ENCODE results near the gene ADGRB2. TPM values are rescaled to one million over a fixed set of nuclear protein-coding genes. Genes with fewer than 3 reads are reported as not detected.

ADGRB2 gene
- total RNA-seq, 1 experiment from 2014 or later, result 34.8 TPM

GRCh38 chr1:31752258-31752657 lies 11.9 kb downstream of the ADGRB2 start:
- CTCF ChIA-PET, result no interaction called here
- POLR2A ChIA-PET, result no interaction called here
- BruUV-seq (replicated peaks), result no TSS peak
- Histone ChIP-seq H3K36me3 (ENCODE audit: control insufficient read depth, insufficient read depth, low read length) (no peaks in the 10 kb centered on the region), H3K9me3 (ENCODE audit: control insufficient read depth, insufficient read depth, low read depth, low read length) (no peaks in the 10 kb centered on the region), H3K4me1 (ENCODE audit: control insufficient read depth, insufficient read depth, low read length) (peaks cover 32% of the 10 kb centered on the region), H3K27me3 (ENCODE audit: control insufficient read depth, insufficient read depth, low read length) (no peaks in the 10 kb centered on the region), H3K4me3 (ENCODE audit: low read depth in 2 of 2, low read length in 2 of 2) (no peak overlapping the region), H3K27ac (ENCODE audit: low read length) (no peak overlapping the region)
- DNase-seq (ENCODE audit: low read depth, low spot score) (no peak), ATAC-seq (no peak)
- TF ChIP-seq, protein P1, sequence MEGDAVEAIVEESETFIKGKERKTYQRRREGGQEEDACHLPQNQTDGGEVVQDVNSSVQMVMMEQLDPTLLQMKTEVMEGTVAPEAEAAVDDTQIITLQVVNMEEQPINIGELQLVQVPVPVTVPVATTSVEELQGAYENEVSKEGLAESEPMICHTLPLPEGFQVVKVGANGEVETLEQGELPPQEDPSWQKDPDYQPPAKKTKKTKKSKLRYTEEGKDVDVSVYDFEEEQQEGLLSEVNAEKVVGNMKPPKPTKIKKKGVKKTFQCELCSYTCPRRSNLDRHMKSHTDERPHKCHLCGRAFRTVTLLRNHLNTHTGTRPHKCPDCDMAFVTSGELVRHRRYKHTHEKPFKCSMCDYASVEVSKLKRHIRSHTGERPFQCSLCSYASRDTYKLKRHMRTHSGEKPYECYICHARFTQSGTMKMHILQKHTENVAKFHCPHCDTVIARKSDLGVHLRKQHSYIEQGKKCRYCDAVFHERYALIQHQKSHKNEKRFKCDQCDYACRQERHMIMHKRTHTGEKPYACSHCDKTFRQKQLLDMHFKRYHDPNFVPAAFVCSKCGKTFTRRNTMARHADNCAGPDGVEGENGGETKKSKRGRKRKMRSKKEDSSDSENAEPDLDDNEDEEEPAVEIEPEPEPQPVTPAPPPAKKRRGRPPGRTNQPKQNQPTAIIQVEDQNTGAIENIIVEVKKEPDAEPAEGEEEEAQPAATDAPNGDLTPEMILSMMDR (IDR thresholded peaks at IDR 0.05), result no peak
- no peak for TF ChIP-seq SIN3A (IDR thresholded peaks at IDR 0.05; ENCODE audit: borderline replicate concordance, insufficient read depth, low read depth, low read length)
- TF ChIP-seq, protein P2, sequence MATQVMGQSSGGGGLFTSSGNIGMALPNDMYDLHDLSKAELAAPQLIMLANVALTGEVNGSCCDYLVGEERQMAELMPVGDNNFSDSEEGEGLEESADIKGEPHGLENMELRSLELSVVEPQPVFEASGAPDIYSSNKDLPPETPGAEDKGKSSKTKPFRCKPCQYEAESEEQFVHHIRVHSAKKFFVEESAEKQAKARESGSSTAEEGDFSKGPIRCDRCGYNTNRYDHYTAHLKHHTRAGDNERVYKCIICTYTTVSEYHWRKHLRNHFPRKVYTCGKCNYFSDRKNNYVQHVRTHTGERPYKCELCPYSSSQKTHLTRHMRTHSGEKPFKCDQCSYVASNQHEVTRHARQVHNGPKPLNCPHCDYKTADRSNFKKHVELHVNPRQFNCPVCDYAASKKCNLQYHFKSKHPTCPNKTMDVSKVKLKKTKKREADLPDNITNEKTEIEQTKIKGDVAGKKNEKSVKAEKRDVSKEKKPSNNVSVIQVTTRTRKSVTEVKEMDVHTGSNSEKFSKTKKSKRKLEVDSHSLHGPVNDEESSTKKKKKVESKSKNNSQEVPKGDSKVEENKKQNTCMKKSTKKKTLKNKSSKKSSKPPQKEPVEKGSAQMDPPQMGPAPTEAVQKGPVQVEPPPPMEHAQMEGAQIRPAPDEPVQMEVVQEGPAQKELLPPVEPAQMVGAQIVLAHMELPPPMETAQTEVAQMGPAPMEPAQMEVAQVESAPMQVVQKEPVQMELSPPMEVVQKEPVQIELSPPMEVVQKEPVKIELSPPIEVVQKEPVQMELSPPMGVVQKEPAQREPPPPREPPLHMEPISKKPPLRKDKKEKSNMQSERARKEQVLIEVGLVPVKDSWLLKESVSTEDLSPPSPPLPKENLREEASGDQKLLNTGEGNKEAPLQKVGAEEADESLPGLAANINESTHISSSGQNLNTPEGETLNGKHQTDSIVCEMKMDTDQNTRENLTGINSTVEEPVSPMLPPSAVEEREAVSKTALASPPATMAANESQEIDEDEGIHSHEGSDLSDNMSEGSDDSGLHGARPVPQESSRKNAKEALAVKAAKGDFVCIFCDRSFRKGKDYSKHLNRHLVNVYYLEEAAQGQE (IDR thresholded peaks at IDR 0.05; ENCODE audit: insufficient read depth in 1 of 2, low read depth in 2 of 2, low read length in 1 of 2), result no peak
- no peak for TF ChIP-seq POLR2AphosphoS5 (IDR thresholded peaks at IDR 0.05; ENCODE audit: low read depth, low read length)
- no peak for TF ChIP-seq TCF7L2 (IDR thresholded peaks at IDR 0.05; ENCODE audit: low read depth, low read length)
- in situ Hi-C loops (cut with HindIII; ENCODE audit: low pct_unique_long_range_greater_than_20kb, low sequenced_read_pairs), result no loop called here
- intact Hi-C loops (cut with micrococcal nuclease; ENCODE audit: unreplicated experiment), result no loop called here

- peaks cover 36% of the 10 kb centered on the region for H3K4me1 ChIP-seq (ENCODE audit: control insufficient read depth, insufficient read depth, low read length)
- intact Hi-C loops (cut with micrococcal nuclease; ENCODE audit: unreplicated experiment), result no loop called here
- CTCF ChIA-PET, result no interaction called here
Observed at GRCh38 chr1:31751822-31752241, 12.3 kb downstream of the ADGRB2 start.

More at GRCh38 chr1:31751822-31752241, 12.3 kb downstream of the ADGRB2 start:
- in situ Hi-C loops (cut with HindIII; ENCODE audit: low pct_unique_long_range_greater_than_20kb, low sequenced_read_pairs), result no loop called here
- DNase-seq (ENCODE audit: low read depth, low spot score), result no peak
- Histone ChIP-seq H3K27ac (ENCODE audit: low read length) (no peak overlapping the region), H3K4me3 (ENCODE audit: low read depth in 2 of 2, low read length in 2 of 2) (no peak overlapping the region), H3K27me3 (ENCODE audit: control insufficient read depth, insufficient read depth, low read length) (no peaks in the 10 kb centered on the region), H3K9me3 (ENCODE audit: control insufficient read depth, insufficient read depth, low read depth, low read length) (no peaks in the 10 kb centered on the region), H3K36me3 (ENCODE audit: control insufficient read depth, insufficient read depth, low read length) (no peaks in the 10 kb centered on the region)
- no peak for ATAC-seq
- BruUV-seq (replicated peaks), result no TSS peak
- TF ChIP-seq SIN3A (IDR thresholded peaks at IDR 0.05; ENCODE audit: borderline replicate concordance, insufficient read depth, low read depth, low read length), result no peak
- TF ChIP-seq POLR2AphosphoS5 (IDR thresholded peaks at IDR 0.05; ENCODE audit: low read depth, low read length), result no peak
- TF ChIP-seq, protein P2 (IDR thresholded peaks at IDR 0.05; ENCODE audit: insufficient read depth in 1 of 2, low read depth in 2 of 2, low read length in 1 of 2), result no peak
- no peak for TF ChIP-seq TCF7L2 (IDR thresholded peaks at IDR 0.05; ENCODE audit: low read depth, low read length)
- TF ChIP-seq, protein P1 (IDR thresholded peaks at IDR 0.05), result no peak
- POLR2A ChIA-PET, result no interaction called here
